GM12801 (cell line): ENCODE measurements around the gene ARID1B.

ENCODE experiments used
- TF ChIP-seq, protein P1 (sequence below): IDR thresholded peaks from one replicate; pipeline ENCODE4 v1.5.1; 2011; ENCODE audit warnings: control low read depth; ENCODE audit not compliant: insufficient read length; ENCODE audit errors: extremely low read depth

ARID1B gene

DNA sequence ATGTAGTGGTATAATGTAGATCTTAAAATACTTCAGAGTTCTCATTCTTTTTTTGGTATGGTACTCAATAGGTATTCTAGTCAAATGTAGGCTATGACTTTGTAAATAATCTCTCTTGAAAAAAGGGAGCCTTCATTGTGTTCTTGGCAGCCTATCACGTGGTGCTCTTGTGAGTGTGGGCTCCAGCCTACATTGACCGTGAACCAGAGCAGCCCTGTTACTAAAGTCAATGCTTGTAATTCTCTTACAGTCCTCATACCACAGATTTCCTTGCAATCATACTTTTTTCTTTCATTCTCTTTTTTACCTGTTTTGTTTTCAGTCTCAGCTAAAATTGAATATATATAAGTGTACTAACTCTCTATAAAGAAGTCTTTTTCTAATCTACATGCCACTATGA lies 31.1 kb downstream of the ARID1B start:
- TF ChIP-seq, protein P1, sequence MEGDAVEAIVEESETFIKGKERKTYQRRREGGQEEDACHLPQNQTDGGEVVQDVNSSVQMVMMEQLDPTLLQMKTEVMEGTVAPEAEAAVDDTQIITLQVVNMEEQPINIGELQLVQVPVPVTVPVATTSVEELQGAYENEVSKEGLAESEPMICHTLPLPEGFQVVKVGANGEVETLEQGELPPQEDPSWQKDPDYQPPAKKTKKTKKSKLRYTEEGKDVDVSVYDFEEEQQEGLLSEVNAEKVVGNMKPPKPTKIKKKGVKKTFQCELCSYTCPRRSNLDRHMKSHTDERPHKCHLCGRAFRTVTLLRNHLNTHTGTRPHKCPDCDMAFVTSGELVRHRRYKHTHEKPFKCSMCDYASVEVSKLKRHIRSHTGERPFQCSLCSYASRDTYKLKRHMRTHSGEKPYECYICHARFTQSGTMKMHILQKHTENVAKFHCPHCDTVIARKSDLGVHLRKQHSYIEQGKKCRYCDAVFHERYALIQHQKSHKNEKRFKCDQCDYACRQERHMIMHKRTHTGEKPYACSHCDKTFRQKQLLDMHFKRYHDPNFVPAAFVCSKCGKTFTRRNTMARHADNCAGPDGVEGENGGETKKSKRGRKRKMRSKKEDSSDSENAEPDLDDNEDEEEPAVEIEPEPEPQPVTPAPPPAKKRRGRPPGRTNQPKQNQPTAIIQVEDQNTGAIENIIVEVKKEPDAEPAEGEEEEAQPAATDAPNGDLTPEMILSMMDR: no peak

DNA sequence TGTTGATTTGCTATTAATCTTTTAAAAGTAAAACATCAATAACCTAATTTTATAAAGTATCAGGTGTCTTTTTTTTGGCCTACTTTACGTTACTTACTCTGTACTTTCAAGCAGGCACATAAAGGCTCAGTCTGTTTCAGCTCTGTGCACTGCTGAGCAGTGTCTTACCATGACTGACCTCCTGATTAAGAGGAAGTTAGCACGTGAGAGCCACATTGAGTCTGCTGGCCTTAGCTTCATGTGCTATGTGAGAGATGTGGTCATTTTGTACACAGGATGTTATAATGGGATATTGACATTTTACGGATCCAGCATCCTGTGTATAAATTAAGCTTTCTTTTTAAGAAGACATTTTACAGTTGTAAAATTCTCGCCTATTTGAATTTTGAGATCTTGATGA lies 31.9 kb downstream of the ARID1B start:
- TF ChIP-seq, protein P1: no peak

DNA sequence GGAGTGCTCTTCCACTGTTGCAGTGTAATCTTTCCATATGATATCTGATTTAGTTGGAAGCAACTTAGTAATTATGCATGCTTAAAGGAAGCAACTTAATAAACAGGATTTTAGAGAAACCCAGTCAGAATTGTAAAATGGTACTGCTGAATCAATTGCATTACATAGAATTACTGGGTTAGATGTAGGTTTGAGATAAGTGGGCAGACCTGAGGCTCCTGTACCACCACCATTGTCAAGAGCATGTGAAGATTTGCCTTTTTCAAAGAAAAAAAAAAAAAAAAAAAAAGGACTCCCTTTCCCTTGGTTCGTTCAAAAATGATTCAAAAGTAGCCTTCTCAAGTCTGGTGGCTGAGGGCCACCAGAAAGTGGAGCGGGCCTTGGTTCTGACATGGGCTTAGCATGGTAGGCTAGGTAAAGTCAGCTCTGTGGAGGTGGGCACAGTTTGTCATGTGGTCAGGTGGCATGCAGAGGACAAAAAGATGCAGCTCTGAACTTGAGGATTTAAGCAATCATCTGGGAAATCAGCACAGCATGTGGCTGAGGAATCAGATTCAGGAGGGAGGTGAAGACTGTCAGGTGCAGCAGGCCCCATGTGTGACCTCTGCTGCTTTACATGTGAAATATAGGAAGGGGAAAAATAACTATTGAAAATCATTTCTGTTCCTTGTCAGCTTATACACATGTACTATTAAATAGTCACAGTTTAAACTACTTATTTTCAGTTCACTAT lies 32.4 kb downstream of the ARID1B start:
- TF ChIP-seq, protein P1: no peak

DNA sequence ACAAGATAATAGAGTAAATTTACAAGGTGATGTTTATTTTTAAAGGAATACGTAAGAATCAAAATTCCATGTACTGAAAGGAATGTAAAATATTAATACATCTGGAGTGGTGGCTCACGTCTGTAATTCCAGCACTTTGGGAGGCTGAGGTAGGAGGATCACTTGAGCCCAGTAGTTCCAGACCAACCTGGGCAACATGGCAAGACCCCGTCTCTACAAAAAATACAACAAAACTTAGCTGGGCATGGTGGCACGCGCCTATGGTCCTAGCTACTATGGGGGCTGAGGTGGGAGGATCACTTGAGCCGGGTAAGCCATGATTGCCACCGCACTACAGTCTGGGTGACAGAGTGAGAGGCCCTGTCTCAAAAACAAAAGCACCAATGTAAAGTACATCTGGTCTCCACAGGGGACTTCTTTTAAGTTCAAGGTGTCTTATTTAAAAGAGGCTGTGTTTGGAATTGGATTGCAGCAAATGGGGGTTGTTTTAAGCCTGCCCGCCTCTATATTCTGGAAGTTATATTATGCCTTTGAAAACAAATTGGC lies 36.9 kb downstream of the ARID1B start:
- TF ChIP-seq, protein P1: no peak

DNA sequence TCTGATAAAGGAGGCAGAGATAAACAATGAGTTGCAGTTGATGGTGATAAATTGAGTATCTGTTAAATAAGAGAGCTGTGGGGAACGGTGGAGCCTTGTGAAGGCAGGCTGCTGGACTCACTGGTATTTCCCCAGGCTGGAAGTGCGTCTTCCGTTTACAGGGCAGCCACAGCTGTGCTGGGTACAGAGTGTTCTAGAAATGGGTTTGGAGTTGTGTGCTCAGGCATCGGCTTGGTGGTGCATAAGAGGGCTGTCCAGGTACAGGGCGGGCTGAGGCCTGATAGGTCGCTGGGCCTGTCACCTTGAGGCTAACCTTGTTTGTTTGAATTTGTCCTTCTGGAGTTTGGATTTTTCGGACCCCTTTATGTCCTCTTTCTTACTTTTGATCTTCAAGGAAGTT lies 39.3 kb downstream of the ARID1B start:
- TF ChIP-seq, protein P1: no peak

DNA sequence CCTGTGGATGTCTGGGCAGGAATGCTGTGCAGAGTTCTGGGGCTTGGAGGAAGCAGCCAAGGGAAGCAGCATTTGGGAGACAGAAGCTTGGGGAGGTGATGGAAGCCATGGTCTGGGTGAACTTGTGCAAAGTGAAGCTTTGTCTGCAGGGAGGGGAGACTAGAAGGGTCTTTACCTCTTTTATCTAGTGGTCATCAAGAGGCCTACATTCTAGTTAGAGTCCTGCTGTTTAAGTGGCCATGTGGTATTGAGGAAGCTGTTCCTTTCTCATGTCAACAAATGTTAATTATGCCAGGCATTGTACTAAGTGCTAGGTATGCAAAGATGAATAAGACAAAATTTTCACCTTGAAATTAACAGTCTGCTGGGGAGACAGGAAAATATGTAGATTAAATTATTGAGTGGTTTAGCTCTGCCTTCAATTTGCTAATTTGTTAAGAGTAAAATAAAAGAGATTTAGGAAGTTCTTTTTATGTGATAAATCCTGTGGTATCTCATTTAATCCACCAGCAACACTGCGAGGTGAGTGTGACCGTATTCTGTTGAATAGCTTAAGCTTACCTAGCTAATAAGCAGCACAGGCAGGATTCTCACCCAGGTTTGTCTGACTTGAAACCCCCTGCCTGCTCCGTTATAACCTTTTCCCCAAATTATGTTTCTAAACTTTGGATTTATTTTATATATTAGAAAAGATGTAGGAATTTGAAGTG lies 43.1 kb downstream of the ARID1B start:
- TF ChIP-seq, protein P1: no peak

DNA sequence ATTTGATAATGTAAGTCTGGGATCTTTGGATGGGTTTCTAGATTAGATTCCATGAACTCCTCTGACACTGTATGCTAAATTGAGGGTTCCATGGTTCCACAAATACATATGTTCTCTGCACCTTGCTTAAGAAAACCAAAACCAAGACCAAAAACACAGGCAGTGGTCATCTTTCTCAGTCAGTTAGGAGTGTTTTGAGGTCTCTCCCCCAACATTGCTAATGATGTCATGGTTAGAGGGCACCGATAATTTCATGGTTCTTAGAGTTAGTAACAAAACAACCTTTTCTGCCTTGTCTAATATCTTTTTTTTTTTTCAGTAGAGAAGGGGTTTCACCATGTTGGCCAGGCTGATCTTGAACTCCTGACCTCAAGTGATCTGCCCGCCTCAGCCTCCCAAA lies 44.5 kb downstream of the ARID1B start:
- TF ChIP-seq, protein P1: no peak
